HTERT RPE-1 (cell line): ENCODE measurements around the gene CDH13.

Experiments used
- in situ Hi-C: fragments of 300-500 bp; cut with MboI; formaldehyde crosslinking; loops from 4 replicates; pipeline ENCODE4 v1.14.3; 2020; ENCODE audit warnings: low sequenced_read_pairs

Gene CDH13

GRCh38 chr16:83722456-83723183 lies 1095.9 kb downstream of the CDH13 start:
- in situ Hi-C loops, result no loop called here

GRCh38 chr16:83723244-83723643 lies 1096.5 kb downstream of the CDH13 start:
- in situ Hi-C loops, result no loop called here

GRCh38 chr16:83723901-83724300 lies 1097.1 kb downstream of the CDH13 start:
- in situ Hi-C loops, result no loop called here

DNA sequence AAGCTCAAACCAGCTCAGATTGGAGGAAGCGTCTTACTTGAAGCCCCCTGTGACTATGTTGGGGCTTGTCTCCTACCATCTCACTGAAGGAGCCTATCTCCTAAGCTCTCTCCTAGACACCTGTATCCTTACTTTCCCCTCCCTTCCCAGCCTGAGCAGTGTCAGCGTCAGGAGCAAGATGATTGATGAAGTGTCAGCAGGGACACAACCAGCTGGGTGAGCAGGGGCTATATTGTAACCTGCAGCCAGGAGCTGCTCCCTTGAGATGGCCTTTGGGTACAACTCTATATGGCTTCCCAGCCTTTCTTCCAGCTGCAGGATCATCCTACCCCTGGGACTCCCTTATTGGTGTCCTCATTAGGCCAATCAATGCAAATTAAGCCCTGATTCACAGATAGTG lies 1097.8 kb downstream of the CDH13 start:
- in situ Hi-C loops, result no loop called here

- in situ Hi-C loops, result no loop called here
Observed at GRCh38 chr16:83725313-83725712, 1098.5 kb downstream of the CDH13 start.

DNA sequence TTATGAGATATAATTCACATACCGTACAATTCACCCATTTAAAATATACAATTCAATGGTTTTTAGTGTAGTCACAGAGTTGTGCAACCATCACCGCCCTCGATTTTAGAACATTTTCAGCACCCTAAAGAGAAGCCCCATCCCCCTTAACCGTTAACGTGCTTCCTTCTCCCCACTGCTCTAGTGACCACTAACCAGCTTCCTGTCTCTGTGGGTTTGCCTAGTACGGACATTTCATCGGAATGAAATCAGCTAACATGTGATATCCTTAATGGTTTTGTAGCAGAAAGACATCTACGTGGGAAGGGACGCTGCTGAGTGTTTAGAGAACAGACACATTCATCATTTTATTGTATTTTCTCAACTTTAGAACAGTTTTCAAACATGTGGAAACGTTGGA lies 1100.2 kb downstream of the CDH13 start:
- in situ Hi-C loops, result no loop called here

GRCh38 chr16:83727751-83728352 lies 1101.1 kb downstream of the CDH13 start:
- in situ Hi-C loops, result no loop called here

- in situ Hi-C loops, result no loop called here
Observed at GRCh38 chr16:83728492-83728891, 1101.7 kb downstream of the CDH13 start.

DNA sequence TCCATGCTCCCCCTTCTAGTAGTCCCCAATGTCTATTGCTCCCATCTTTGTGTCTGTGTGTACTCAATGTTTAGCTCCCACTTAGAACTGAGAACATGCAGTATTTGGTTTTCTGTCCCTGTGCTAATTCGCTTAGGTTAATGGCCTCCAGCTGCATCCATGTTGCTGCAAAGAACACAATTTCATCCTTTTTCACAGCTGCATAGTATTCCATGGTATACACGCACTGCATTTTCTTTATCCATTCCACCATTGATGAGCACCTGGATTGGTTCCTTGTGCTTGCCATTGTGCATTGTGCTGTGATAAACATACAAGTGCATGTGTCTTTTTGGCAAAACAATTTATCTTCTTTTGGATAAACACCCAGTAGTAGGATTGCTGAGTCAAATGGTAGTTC lies 1104.0 kb downstream of the CDH13 start:
- in situ Hi-C loops, result no loop called here

GRCh38 chr16:83732536-83732935 lies 1105.8 kb downstream of the CDH13 start:
- in situ Hi-C loops, result no loop called here

GRCh38 chr16:83733301-83733700 lies 1106.5 kb downstream of the CDH13 start:
- in situ Hi-C loops, result no loop called here

DNA sequence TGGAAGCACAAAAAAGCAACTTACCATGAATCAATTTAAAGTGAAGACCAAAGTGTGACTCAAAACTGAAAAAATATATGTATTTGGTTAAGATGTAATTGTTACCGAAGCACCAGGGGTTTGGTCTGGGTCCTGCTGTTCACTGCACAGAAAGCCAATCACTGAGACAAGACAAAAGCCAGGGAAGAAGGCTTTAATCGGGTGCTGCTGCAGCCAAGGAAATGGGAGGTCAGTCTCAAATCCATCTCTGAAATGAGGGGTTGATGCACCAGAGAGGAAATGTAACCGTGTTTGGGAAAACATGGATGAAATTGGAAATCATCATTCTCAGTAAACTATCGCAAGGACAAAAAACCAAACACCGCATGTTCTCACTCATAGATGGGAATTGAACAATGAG lies 1107.4 kb downstream of the CDH13 start:
- in situ Hi-C loops, result no loop called here

DNA sequence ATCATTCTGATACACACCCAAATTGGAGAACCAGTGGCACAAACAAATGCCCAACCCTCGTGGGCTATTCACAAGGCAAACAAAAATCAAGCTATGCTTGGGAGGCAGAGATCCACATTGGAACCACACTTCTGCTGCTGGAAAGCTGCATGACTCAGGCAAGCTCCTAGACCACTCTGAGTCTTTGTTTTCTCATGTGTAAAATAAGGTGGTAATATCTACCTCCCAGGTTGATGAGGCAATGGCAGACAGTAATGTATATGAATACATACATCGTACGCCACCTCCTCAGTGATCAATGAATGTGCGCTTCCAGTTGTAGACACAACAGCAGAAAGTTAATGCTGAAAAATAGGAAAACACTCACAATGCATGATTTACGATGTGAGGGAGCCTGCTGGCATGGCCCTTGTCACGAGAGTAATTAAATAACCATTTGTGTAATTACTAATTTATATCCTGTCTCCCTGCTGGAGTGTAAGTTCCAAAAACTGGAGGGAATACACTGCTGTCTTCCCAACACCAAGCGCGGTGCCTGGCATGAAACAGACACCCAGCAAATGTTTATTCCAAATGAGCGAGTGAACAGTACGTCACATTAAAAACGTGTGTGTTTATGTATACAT lies 1111.1 kb downstream of the CDH13 start:
- in situ Hi-C loops, result no loop called here

DNA sequence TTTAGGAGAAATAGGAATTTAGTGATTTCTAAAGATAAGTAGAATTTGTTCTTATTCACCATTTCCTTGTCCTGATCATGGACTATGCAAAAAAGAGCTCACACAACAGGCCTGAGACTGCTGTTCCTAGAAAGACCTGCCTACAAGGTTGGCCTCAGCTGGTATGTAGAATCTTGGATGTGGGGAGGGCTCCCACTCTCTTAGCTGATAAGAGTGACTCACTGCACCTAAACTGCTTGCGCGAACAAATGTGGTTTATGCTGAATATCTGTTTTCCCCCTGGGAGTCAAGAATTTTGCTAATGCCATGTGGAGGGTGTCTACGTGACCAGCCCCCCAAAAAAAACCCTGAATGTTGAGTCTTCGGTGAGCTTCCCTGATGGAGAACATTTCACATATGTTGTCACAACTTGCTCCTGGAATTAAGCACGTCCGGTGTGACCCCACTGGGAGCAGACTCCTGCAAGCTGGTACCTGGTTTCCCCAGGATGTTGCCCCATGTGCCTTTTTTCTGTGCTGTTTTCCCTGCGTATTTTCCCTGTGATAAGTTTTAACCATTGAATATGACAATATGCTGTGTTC lies 1112.2 kb downstream of the CDH13 start:
- in situ Hi-C loops, result no loop called here

GRCh38 chr16:83742124-83742899 lies 1115.5 kb downstream of the CDH13 start:
- in situ Hi-C loops, result no loop called here

GRCh38 chr16:83743241-83743640 lies 1116.5 kb downstream of the CDH13 start:
- in situ Hi-C loops, result no loop called here

- in situ Hi-C loops, result no loop called here
Observed at GRCh38 chr16:83743720-83744119, 1117.0 kb downstream of the CDH13 start.

DNA sequence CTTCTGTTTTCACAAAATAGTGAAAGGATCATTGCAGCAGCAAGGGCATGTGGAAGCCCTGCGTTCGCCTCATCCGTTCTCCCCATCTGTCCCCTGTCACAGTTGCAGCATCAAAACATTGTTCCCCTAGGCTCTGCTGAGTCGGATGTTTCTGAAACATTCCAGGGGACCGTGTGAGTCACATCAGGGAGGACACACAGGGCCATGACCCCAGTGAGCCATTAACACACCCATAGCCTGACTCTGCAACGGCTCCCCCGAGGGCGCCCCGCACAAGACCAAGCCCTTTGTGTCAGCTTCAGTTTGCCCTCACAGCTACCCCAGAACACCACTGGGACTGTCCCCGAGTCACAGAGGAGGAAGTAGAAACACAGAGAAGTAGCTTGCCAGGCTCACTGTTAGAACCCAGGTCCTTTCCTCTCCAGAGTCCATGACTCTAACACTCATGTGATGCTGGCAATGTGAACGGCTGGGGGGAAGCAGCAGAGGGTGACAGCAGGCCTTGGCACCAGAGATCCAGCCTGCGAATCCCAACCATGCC lies 1117.7 kb downstream of the CDH13 start:
- in situ Hi-C loops, result no loop called here

DNA sequence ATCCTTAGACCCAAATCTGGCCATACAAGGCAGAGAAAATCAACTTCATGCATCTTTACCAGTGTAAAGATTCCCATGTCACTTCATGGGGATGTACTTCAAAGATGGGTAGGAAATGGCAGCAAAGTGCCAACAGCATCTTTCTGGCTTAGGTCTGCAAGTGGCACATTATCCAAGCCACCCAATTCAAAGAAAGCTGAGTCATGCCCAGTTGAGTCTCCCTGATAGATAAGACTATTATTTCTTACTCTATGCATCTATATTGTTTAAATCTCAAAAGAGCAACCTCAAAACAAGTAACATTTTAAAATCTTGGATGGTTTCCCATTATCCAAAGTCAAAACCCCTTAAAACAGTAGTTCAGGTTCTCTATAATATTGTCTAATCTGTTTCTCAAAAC lies 1119.8 kb downstream of the CDH13 start:
- in situ Hi-C loops, result no loop called here

DNA sequence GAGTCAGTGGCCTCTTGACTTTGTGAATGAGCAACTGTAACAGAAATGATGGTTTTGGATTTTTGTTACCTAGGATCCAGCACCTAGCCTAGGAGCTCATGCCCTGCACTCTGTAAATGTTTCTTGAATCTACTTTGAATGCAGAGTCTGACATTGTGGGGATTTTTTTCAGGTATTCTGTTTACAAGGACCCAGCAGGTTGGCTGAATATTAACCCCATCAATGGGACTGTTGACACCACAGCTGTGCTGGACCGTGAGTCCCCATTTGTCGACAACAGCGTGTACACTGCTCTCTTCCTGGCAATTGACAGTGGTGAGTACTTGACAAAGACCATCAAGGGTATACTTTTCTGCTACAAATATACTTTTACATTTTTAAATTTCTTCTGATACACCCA lies 1121.2 kb downstream of the CDH13 start:
- in situ Hi-C loops, result no loop called here

DNA sequence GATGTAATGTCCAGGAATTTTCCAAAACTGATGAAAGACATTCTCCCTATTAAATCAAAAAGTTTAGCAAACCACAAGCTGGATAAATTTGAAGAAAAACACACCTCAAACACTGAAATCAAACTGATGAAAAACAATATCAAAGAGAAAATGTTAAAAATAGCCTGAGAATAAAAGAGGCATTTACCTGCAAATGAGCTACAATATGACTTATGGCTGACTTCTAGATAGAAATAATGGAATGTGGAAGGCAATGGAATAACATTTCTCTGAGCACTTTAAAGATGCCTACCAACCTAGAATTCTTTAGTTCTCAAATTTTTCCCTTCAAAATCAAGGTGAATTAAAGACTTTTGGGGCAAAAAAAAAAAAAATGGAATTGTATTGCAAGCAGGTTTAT lies 1128.6 kb downstream of the CDH13 start:
- in situ Hi-C loops, result no loop called here
